LNCaP clone FGC (cell line): ENCODE data around the gene PHF23.

Experiments used
- DNase-seq: peaks from one replicate; pipeline ENCODE4 v3.0.0-alpha.2; 2011; ENCODE audit warnings: low read depth
- H3K4me3 ChIP-seq: 2 replicates; pipeline ENCODE4 v1.5.1; 2011; ENCODE audit warnings: mild to moderate bottlenecking, low read depth, low read length, control low read depth
- TF ChIP-seq, protein P1 (sequence below): IDR thresholded peaks from 2 replicates; pipeline ENCODE4 v1.5.1; 2012; ENCODE audit warnings: mild to moderate bottlenecking; ENCODE audit not compliant: control insufficient read depth, insufficient read depth; ENCODE audit errors: extremely low read depth

Gene PHF23

DNA sequence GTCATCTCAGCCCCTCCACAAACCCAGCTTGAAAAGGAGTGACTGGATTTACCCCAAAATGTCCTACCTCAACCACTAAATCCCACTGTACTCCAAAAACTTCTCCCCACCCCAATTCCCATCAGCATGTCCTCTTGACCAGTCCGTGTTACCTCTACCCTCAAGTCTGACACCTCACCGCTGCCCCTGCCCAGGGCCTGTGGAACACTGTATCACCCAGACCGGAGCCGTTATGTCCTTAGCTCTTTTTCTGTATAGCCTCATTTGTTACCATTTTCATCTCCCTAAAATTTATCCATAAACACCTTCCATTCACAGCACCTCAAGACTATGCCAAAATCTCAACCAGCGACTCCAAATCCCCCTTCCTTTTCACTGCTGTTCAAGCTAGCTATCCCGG is 2.4 kb downstream of the PHF23 start:
- TF ChIP-seq, protein P1, sequence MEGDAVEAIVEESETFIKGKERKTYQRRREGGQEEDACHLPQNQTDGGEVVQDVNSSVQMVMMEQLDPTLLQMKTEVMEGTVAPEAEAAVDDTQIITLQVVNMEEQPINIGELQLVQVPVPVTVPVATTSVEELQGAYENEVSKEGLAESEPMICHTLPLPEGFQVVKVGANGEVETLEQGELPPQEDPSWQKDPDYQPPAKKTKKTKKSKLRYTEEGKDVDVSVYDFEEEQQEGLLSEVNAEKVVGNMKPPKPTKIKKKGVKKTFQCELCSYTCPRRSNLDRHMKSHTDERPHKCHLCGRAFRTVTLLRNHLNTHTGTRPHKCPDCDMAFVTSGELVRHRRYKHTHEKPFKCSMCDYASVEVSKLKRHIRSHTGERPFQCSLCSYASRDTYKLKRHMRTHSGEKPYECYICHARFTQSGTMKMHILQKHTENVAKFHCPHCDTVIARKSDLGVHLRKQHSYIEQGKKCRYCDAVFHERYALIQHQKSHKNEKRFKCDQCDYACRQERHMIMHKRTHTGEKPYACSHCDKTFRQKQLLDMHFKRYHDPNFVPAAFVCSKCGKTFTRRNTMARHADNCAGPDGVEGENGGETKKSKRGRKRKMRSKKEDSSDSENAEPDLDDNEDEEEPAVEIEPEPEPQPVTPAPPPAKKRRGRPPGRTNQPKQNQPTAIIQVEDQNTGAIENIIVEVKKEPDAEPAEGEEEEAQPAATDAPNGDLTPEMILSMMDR, result no peak
- peak overlapping the region; percentile 98; the same call in 1 of the 2 replicates for H3K4me3 ChIP-seq
- DNase-seq, result no peak

- TF ChIP-seq, protein P1, result no peak
- DNase-seq, result no peak
- no peak overlapping the region for H3K4me3 ChIP-seq
Measured at GRCh38 chr17:7235693-7236665, 3.3 kb downstream of the PHF23 start.

DNA sequence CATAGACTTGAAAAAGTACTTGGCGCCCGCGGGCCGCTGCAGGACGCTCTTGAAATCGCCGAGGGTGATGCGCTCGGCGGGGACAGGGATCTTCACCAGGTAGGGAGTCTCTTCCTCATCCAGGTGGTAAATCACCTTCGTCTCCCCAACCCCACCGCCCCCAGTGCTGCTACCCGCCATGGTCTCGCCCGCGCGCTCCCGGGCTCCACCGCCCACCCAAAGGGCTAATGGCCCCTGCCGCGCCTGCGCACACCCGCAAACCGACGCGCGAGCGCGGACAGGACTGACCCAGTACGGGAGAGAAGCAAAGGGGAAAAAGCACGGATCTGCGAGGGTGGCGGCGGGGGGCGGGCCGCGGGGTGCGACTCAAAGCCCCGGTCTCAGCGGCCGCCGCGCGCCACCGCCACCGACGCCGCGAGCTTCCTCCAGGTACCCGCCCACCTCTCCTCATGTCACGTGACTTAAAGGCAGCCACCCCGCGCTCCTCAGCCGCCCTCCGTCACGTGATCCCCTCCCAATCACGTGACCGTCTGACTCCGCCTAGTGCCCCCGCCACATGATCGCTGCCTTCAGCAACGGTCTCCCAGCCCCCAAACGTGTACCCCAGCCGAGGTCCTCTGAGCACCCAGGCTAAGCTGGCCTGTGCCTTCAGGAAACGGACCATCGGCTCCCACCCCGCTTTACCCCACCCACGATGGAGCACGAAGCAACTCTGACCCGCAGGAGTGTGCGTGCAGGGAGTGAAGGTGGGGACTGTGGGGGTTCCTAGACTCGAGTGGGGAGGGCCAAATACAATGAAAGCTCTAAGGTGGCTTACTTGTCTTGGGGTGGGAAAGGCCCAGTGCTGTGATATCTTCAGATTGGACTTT is 4.9 kb downstream of the PHF23 start, which contains the start of gene DVL2:
TSS of gene DVL2 (minus strand) at position 435 of the 869 bp plus-strand sequence. CDS start at position 180, 255 bp downstream.
- TF ChIP-seq, protein P1, result no peak
- no peak for DNase-seq
- H3K4me3 ChIP-seq, result peak within 1 kb of the TSS; percentile 54

DNA sequence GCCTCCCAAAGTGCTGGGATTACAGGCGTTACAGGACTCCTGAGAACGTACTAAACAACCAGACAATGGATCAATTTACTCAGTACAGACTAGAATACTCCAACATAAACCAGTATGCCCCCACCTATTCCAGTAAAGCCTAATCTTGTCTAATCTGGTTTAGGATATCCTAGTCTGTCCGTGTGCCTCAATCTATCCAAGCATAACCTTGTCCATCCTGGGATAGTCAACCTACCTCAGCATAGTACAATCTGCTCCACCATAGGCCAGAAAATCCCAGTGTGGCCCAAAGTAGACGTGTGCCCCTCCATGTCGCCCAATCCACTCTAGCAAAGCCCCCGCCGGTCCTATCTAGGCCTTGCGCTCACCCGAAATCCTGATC is 5.6 kb downstream of the PHF23 start:
- no peak for DNase-seq

GRCh38 chr17:7232114-7232513 is 7.1 kb downstream of the PHF23 start:
- H3K4me3 ChIP-seq, result no peak overlapping the region
- TF ChIP-seq, protein P1, result no peak

More for the DNA sequence above, 5.6 kb downstream of the PHF23 start:
- TF ChIP-seq, protein P1, result no peak
- H3K4me3 ChIP-seq, result peak overlapping the region; percentile 54

GRCh38 chr17:7229504-7229903 is 9.8 kb downstream of the PHF23 start:
- TF ChIP-seq, protein P1, result no peak
- no peak for DNase-seq
- H3K4me3 ChIP-seq, result no peak overlapping the region

More at GRCh38 chr17:7232114-7232513, 7.1 kb downstream of the PHF23 start:
- DNase-seq, result no peak
